GM10248 (cell line): Measurements from ENCODE around the gene CENPM.

Experiments used
- CTCF ChIA-PET: fragments of 300-600 bp; sonication (Branson Sonifier 250); formaldehyde crosslinking; extraction: SDS; loops from one replicate; lab custom pipeline; 2021; ENCODE audit warnings: antibody characterized with exemption; lab: Yijun Ruan, JAX
- POLR2A ChIA-PET: fragments of 350-650 bp; sonication (Branson Sonifier 250); formaldehyde crosslinking; extraction: SDS; loops from one replicate; lab custom pipeline; 2020; ENCODE audit warnings: antibody characterized with exemption; lab: Yijun Ruan, JAX
- DNase-seq: peaks from one replicate; pipeline ENCODE4 v3.0.0; 2012; ENCODE audit errors: extremely low spot score
- TF ChIP-seq, protein P1 (sequence below): IDR thresholded peaks from 2 replicates; pipeline ENCODE4 v1.5.1; 2012; ENCODE audit warnings: mild to moderate bottlenecking, low read depth; ENCODE audit errors: extremely low read depth, missing control alignments, control extremely low read depth

The CENPM gene

DNA sequence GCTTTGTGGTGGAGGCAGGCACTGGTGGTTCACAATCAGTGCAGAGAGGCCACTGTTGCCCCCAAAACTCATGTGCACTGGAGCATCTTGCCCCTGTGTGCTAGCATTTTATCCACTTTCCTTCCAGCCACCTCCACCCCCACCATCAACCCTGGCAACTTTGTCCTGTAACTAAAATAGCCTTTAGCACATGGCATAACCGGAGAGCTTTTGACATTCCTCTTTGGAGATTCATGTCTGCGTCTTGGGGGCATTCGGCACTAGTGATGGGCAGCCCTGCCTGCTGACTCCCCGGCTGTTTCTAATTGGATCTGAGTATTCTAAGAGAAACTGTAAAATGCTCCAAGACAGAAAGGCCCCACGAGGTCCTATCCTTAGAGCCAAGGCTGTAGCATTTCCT lies 47.8 kb downstream of the CENPM start:
- POLR2A ChIA-PET = no interaction called here
- DNase-seq = no peak
- CTCF ChIA-PET = interaction anchor here (1.2 to 1.9 kb wide), 2 partner anchors 27 to 232 kb away, joined by 3 to 8 read pairs; partner anchors contain the start of gene TNFRSF13C
- TF ChIP-seq, protein P1, sequence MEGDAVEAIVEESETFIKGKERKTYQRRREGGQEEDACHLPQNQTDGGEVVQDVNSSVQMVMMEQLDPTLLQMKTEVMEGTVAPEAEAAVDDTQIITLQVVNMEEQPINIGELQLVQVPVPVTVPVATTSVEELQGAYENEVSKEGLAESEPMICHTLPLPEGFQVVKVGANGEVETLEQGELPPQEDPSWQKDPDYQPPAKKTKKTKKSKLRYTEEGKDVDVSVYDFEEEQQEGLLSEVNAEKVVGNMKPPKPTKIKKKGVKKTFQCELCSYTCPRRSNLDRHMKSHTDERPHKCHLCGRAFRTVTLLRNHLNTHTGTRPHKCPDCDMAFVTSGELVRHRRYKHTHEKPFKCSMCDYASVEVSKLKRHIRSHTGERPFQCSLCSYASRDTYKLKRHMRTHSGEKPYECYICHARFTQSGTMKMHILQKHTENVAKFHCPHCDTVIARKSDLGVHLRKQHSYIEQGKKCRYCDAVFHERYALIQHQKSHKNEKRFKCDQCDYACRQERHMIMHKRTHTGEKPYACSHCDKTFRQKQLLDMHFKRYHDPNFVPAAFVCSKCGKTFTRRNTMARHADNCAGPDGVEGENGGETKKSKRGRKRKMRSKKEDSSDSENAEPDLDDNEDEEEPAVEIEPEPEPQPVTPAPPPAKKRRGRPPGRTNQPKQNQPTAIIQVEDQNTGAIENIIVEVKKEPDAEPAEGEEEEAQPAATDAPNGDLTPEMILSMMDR = no peak

DNA sequence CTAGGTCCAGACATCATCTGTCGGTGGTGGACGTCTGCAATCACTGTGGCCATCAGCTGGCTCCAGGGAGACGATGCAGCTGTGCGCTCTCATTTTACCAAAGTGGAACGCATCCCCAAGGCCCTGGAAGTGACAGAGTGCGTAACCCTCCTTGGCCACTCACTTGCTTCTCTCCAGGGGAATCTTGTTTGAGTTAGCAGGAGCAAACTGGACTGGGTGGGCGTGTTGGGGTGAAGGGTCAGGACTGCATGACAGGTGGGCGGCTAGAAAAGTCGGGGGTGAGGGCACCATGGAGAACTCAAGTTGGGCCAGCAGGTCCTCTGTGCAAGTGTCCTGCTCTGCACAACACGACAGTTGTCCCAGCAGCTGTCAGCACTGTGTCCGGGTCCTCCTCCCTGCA lies 48.3 kb downstream of the CENPM start:
- no peak for DNase-seq
- TF ChIP-seq, protein P1 = no peak
- ChIA-PET POLR2A (no interaction called here), CTCF (interaction anchor here (1.2 to 1.9 kb wide), 2 partner anchors 27 to 232 kb away, joined by 3 to 8 read pairs; partner anchors contain the start of gene TNFRSF13C)

DNA sequence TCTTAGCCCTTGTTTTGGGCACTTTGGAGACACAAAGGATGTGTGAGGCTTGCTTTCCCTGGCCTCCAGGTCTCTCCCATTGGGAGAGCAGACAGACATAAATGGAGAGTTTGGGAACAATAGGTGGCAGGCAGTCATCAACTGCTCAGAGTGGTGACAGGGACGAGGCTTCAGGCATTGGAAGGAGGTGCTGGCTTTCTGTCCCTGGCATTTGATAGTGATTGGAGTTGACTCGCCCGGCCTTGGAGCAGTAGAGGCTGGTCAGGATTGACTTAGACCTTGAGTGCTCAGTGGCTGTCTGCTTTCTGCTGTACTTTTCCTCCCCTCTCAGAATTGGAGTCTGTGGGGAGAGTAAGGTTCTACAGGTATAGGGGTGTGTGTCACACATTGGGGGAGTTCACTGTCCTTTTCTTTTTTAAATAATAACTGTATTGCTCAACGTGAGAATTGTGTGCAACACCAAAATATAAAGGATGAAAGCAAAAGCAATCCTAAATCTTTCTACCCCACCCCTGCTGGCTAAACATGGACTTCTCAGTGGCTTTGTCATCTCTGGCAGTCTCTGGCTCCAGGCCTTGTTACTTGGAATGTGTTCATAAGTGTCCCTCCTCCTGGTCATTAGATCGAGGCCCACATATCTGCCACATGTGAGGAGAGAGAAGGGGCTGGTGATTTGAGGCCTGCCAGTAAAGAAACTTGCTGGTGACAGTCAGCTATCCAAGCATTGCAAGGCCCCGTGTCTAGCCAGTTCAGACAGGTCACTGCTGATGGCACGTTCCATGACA lies 53.2 kb downstream of the CENPM start:
- CTCF ChIA-PET = interaction anchor here (1.1 to 1.7 kb wide), 3 partner anchors 9 to 227 kb away, joined by 3 to 6 read pairs (median 4); no protein-coding TSS in a partner anchor
- POLR2A ChIA-PET = interaction anchor here (0.5 kb wide), 1 partner anchor 612 kb away, joined by 4 read pairs; no protein-coding TSS in a partner anchor
- TF ChIP-seq, protein P1 = no peak
- no peak for DNase-seq

DNA sequence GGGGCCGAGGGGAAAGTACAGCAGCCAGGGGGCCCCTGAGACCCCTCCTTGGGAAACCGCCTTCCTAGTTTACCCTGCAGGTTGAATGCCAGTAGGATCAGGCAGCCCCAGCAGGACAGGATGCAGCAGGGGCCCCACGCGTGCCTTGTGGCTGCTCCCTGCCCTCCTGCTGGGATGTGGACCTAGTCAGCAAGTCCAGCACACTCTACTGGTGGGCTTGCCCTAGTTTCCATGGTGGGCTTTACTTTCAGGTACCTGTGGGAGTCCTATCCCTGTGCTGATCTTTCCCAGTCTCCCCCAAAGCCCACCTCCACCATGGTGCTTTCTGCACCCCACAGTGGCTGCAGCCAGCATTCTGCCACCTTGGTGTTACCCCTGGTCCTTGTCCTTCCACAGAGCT lies 54.2 kb downstream of the CENPM start:
- CTCF ChIA-PET = interaction anchor here (1.7 to 1.9 kb wide), 2 partner anchors 11 to 16 kb away, joined by 4 to 6 read pairs; no protein-coding TSS in a partner anchor
- TF ChIP-seq, protein P1 = no peak
- POLR2A ChIA-PET = no interaction called here
- DNase-seq = no peak

DNA sequence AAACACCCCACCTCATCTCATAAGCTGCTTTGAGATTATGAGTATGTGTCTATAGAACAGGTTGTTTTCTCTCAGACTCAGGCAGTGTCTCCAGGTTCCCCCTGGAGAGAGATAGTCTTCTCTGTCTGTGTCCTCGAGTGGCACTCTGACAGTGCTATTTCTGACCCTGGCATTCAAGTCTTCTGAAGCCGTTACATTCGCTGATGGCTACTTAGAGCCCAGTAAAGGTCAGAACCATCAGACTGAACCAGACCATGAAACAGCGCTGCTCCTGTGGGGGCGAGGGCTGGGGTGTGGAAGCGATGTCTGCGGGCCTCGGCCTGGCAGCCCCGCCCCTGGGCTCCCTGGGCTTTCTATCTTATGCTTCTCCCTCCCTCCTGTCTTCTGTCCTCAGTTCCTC lies 55.5 kb downstream of the CENPM start:
- POLR2A ChIA-PET = no interaction called here
- no peak for DNase-seq
- CTCF ChIA-PET = interaction anchor here (1.9 to 3.0 kb wide), 2 partner anchors 17 to 28 kb away, joined by 4 to 10 read pairs; no protein-coding TSS in a partner anchor
- TF ChIP-seq, protein P1 = no peak
